GOT3 (cell line): ENCODE data around the gene SH3BP4.

Experiments used
- DNase-seq: peaks from one replicate; lab custom pipeline; 2025; ENCODE audit warnings: mixed read lengths; lab: John Stamatoyannopoulos, UW

The SH3BP4 gene

GRCh38 chr2:234951664-234952269, at the start of gene SH3BP4:
Gene SH3BP4 (plus strand): TSS chr2:234952017. CDS start chr2:235035003, 82,986 bp downstream.
- no peak for DNase-seq

GRCh38 chr2:234904785-234905184, 47.0 kb upstream of the SH3BP4 start:
- no peak for DNase-seq

GRCh38 chr2:234905547-234906265, 46.1 kb upstream of the SH3BP4 start:
- no peak for DNase-seq

- DNase-seq = no peak
These were observed 41.6 kb upstream of the SH3BP4 start for GRCh38 chr2:234910186-234910679.

GRCh38 chr2:234911271-234911670, 40.5 kb upstream of the SH3BP4 start:
- DNase-seq = no peak

- DNase-seq = no peak
These were observed 39.4 kb upstream of the SH3BP4 start for GRCh38 chr2:234912437-234912836.

GRCh38 chr2:234913208-234913626, 38.6 kb upstream of the SH3BP4 start:
- no peak for DNase-seq

GRCh38 chr2:234914371-234915154, 37.3 kb upstream of the SH3BP4 start:
- no peak for DNase-seq

GRCh38 chr2:234916674-234917073, 35.1 kb upstream of the SH3BP4 start:
- DNase-seq = no peak

GRCh38 chr2:234917211-234917975, 34.4 kb upstream of the SH3BP4 start:
- no peak for DNase-seq

GRCh38 chr2:234919711-234920110, 32.1 kb upstream of the SH3BP4 start:
- DNase-seq = no peak

GRCh38 chr2:234920836-234921235, 31.0 kb upstream of the SH3BP4 start:
- no peak for DNase-seq

GRCh38 chr2:234929002-234929401, 22.8 kb upstream of the SH3BP4 start:
- DNase-seq = no peak

GRCh38 chr2:234930397-234930796, 21.4 kb upstream of the SH3BP4 start:
- no peak for DNase-seq

GRCh38 chr2:234931371-234931770, 20.4 kb upstream of the SH3BP4 start:
- no peak for DNase-seq

GRCh38 chr2:234932591-234933168, 19.1 kb upstream of the SH3BP4 start:
- DNase-seq = no peak

GRCh38 chr2:234935311-234935710, 16.5 kb upstream of the SH3BP4 start:
- no peak for DNase-seq

- DNase-seq = no peak
These were observed 12.2 kb upstream of the SH3BP4 start for GRCh38 chr2:234939576-234939975.

- no peak for DNase-seq
These were observed 11.8 kb upstream of the SH3BP4 start for GRCh38 chr2:234939996-234940395.

GRCh38 chr2:234940527-234940926, 11.3 kb upstream of the SH3BP4 start:
- DNase-seq = no peak

GRCh38 chr2:234945339-234945873, 6.4 kb upstream of the SH3BP4 start:
- no peak for DNase-seq
